Measurements from ENCODE around the gene ATP5F1B.

ATP5F1B gene

DNA sequence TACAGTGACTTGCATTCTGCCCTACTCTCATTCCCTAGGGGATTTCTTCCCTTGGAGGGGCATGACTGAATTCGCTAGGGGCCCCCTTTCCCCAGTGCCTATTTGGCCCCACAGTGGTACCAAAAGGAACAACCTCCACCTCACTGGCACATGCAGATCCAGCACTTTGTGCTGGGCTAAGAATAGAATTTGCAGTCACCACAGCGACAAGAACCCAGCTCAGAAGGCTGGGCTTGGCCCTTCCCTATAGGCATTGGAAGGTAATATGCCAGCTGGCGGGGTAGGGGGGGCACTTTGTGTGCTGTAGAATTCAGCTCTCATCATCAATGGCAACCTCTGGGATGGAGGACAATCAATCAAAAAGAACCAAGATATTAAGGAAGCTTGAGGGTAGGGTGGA lies 29.5 kb downstream of the ATP5F1B start:
- Mint-ChIP-seq H3K9me3 (no peaks in the 10 kb centered on the region), H3K4me3 (no peak overlapping the region), H3K4me1 (peaks cover 17% of the 10 kb centered on the region), H3K27ac (no peak overlapping the region), H3K27me3 (no peaks in the 10 kb centered on the region), H3K36me3 (peaks cover 45% of the 10 kb centered on the region)
- ATAC-seq (ENCODE audit: low read depth) (no peak), DNase-seq (ENCODE audit: low spot score in 2 of 2) (no peak)

DNA sequence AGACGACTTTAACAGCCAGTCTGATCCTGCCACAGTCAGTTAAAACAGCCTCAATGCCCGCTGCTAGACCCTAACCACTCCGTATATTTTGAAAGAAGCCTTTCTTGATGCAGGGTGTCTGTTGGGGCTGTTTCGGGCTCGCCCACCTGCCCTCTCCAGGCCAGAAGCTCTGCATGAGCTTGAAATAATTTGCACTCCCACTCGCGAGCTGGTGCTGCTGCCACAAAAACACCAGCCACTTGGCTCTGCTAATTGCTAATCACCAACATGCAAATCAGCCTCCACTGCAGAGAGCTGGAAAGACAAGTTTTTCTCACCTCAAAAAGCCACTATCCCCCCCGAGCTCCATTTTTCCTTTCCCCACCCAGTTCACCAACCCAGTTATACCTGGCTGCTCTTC lies 31.2 kb downstream of the ATP5F1B start:
- Mint-ChIP-seq H3K36me3 (peaks cover 51% of the 10 kb centered on the region), H3K27ac (peak overlapping the region; percentile 60), H3K9me3 (no peaks in the 10 kb centered on the region), H3K4me1 (peaks cover 8% of the 10 kb centered on the region), H3K27me3 (no peaks in the 10 kb centered on the region), H3K4me3 (no peak overlapping the region)
- DNase-seq (ENCODE audit: low spot score in 2 of 2) (no peak), ATAC-seq (ENCODE audit: low read depth) (no peak)

DNA sequence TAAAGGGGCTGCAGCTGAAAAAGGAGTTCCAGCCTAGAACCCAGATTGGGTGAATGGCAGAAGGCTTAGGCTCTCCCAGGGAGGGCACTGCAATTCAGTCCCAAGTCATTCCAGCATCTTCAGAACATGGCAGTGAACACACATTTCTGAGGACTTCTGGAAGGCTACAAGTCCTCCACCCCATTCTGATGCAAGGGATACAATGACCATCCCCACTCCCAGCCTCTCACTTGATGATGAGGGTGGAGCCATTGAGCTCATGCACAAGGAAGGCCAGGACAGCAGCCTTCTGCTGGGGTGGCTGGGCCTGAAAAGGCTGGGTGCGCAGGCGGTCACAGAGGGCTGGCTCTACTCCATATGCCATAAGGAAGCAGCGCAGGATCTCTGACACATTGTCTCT lies 41.4 kb downstream of the ATP5F1B start:
- Mint-ChIP-seq H3K27me3 (no peaks in the 10 kb centered on the region), H3K4me1 (no peaks in the 10 kb centered on the region), H3K27ac (no peak overlapping the region), H3K36me3 (peaks cover 46% of the 10 kb centered on the region), H3K4me3 (no peak overlapping the region), H3K9me3 (no peaks in the 10 kb centered on the region)
- no peak for DNase-seq (ENCODE audit: low spot score in 2 of 2)
- no peak for ATAC-seq (ENCODE audit: low read depth)

DNA sequence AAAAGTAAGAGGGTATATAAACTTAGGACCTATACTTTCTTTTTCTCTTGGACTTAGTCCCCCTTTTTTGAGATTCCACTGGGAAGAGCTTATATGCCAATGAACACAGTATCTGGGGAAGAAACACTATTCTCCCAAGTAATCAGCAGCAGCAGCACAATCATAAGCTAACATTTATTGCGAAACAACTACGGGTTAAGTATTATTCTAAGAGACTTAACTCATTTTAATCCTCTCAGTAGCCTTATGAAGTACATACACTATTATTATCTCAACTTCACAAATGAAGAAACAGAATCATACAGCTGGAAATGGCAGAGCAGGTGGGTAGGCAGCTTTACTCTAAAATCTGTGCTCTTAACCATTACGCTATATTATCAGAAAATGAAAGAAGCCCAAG lies 43.5 kb downstream of the ATP5F1B start:
- H3K4me1 Mint-ChIP-seq = no peaks in the 10 kb centered on the region
- no peaks in the 10 kb centered on the region for H3K27me3 Mint-ChIP-seq
- no peak overlapping the region for H3K4me3 Mint-ChIP-seq
- DNase-seq (ENCODE audit: low spot score in 2 of 2) (no peak), ATAC-seq (ENCODE audit: low read depth) (no peak)
- H3K27ac Mint-ChIP-seq = no peak overlapping the region
- peaks cover 51% of the 10 kb centered on the region for H3K36me3 Mint-ChIP-seq
- no peaks in the 10 kb centered on the region for H3K9me3 Mint-ChIP-seq

DNA sequence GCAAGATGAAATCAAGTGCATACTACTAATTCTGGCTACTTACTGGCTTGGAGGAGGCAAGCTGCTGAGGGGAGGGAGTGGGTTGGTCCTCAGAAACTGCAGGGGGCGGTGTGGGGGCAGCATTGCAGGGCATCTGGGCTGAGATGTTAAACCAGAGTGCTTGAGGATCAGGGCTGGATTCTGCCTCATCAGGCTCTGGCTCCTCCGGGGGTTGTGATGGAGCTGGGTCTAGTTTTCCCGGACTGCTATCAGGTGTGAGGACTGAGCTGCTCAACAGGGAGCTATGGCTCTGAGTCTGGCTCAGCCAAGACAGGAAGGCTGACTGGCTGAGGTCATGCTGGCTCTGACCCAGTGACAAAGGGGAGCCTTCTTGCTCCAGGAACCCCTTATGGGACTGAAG lies 44.3 kb downstream of the ATP5F1B start:
- H3K36me3 Mint-ChIP-seq = peaks cover 54% of the 10 kb centered on the region
- H3K9me3 Mint-ChIP-seq = no peaks in the 10 kb centered on the region
- H3K4me3 Mint-ChIP-seq = no peak overlapping the region
- ATAC-seq (ENCODE audit: low read depth) (peak; percentile 62), DNase-seq (ENCODE audit: low spot score in 2 of 2) (peak; percentile 17 to 26)
- H3K27ac Mint-ChIP-seq = peak overlapping the region; percentile 58
- peaks cover 2% of the 10 kb centered on the region for H3K4me1 Mint-ChIP-seq
- H3K27me3 Mint-ChIP-seq = no peaks in the 10 kb centered on the region

DNA sequence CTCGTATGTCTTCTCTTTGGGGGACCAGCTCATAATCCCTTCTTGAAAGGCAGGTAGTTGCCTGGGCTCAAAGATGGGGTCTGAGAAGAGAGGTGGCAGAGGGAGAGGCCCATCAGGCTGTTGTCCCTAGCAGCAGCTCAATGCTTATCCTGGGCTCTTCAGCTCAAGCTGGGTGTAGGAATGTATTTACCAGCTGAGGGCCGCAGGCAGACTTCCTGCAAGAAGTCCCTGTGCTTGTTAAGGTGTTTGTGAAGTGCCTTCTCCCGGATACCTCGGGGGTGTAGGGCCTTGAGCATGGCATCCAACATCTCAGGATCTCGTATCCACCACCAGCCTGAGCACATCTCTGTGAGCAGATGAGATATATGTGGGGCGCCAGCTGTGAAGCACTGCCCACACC lies 45.0 kb downstream of the ATP5F1B start:
- Mint-ChIP-seq H3K27me3 (no peaks in the 10 kb centered on the region), H3K4me3 (no peak overlapping the region), H3K27ac (no peak overlapping the region), H3K4me1 (peaks cover 2% of the 10 kb centered on the region), H3K36me3 (peaks cover 48% of the 10 kb centered on the region), H3K9me3 (no peaks in the 10 kb centered on the region)
- ATAC-seq (ENCODE audit: low read depth) = no peak
- DNase-seq (ENCODE audit: low spot score in 2 of 2) = no peak

DNA sequence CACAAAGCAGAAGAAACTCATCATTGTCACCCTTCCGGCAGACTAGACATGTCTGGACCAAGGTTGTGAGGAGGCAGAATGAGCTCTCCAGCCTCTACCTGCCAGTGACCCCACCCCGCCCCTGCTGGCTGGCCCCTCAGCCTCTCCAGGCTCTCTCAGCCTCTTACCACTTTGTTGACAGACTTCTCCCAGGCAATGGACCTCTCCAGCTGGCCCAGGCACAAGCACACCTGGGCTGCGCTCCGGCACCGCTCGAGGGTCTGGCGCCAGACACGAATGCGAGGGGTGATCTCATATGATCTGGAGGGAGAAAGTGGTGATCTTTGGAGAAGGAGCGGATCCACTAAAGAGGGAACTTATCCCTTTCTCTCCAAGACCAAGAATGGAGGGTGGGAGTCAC lies 46.0 kb downstream of the ATP5F1B start:
- H3K4me1 Mint-ChIP-seq = peaks cover 2% of the 10 kb centered on the region
- DNase-seq (ENCODE audit: low spot score in 2 of 2) = no peak
- H3K36me3 Mint-ChIP-seq = peaks cover 43% of the 10 kb centered on the region
- no peak overlapping the region for H3K4me3 Mint-ChIP-seq
- H3K9me3 Mint-ChIP-seq = no peaks in the 10 kb centered on the region
- no peak overlapping the region for H3K27ac Mint-ChIP-seq
- ATAC-seq (ENCODE audit: low read depth) = no peak
- H3K27me3 Mint-ChIP-seq = no peaks in the 10 kb centered on the region

DNA sequence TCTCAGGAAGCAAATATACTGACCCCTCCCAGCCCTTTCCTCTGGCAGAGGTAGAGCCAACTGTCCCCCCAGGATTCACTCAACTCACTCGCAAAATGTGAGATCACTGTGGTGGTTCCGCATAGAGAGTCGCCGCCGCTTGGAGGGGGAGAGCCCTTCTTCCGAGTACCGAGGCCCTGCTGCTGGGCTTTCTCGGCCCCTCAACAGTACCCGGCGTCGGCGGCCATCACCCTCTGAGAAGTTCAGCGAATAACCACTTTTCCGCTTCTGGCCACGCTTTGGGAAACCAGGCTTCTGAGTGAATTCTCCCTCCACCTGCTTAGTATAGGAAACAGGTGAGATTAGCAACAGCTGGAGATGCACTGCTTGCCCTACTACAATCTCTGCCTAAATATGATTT lies 46.7 kb downstream of the ATP5F1B start:
- Mint-ChIP-seq H3K27ac (no peak overlapping the region), H3K4me3 (no peak overlapping the region), H3K4me1 (peaks cover 7% of the 10 kb centered on the region), H3K9me3 (no peaks in the 10 kb centered on the region), H3K36me3 (peaks cover 38% of the 10 kb centered on the region), H3K27me3 (no peaks in the 10 kb centered on the region)
- ATAC-seq (ENCODE audit: low read depth) (no peak), DNase-seq (ENCODE audit: low spot score in 2 of 2) (no peak)

DNA sequence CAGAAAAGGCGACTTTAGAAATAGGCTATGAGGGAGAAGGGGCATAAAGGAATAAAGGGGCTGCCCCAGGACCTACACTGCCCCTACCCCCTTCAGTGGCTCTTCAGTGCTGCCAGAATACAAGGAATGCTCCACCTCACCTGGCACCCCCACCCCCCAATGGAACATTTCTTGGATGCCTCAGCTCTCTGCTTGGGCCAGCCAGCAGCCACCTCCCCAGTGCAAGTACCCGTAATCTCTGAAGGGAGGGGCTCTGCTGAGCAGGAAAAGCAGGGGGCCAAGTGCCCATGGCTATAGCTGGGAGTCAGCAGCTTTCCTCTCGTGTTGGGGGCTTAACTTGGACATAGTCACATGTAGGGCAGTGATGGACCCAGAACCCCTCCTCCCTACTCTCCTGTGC lies 49.0 kb downstream of the ATP5F1B start:
- ATAC-seq (ENCODE audit: low read depth) = no peak
- H3K4me1 Mint-ChIP-seq = peaks cover 9% of the 10 kb centered on the region
- H3K27ac Mint-ChIP-seq = peak overlapping the region; percentile 46
- no peak overlapping the region for H3K4me3 Mint-ChIP-seq
- H3K27me3 Mint-ChIP-seq = no peaks in the 10 kb centered on the region
- peaks cover 26% of the 10 kb centered on the region for H3K36me3 Mint-ChIP-seq
- DNase-seq (ENCODE audit: low spot score in 2 of 2) = no peak
- no peaks in the 10 kb centered on the region for H3K9me3 Mint-ChIP-seq

DNA sequence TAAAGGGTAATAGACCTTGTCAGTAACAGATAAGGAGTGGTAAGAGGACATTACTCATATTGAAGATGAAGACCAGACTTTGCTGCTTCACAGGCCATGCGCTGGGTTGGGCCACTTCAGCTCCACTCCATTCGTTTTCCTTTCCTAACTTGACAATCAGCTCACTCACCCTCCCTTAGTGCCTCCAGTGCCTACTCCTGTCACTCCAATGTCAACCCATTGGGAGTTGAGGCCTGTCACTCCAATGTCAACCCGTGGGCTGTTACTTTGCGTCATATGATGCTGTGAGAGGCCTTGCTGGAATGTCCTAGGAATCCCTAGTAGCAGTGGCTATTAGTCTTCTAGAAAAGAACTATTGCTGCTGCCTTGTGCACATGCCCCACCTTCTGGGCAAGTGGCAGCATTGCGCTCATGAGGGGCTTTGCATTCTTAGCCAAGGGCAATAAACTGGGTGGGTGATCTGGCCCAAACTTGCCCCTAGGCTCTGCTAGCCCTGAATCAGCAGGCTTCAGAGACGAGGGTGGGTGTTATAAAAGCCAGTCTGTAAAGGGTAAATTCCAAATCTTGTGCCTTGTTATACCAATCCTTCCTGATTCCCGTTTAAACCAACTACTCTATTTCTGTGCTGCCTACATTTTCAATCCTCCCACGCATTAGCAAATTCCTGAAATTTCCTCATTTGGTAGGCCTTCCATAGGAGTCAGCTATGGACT lies 51.7 kb downstream of the ATP5F1B start:
- peaks cover 9% of the 10 kb centered on the region for H3K4me1 Mint-ChIP-seq
- H3K9me3 Mint-ChIP-seq = no peaks in the 10 kb centered on the region
- H3K36me3 Mint-ChIP-seq = peaks cover 11% of the 10 kb centered on the region
- H3K27me3 Mint-ChIP-seq = no peaks in the 10 kb centered on the region
- no peak overlapping the region for H3K27ac Mint-ChIP-seq
- peak; percentile 53 to 61 for DNase-seq (ENCODE audit: low spot score in 2 of 2)
- H3K4me3 Mint-ChIP-seq = no peak overlapping the region
- ATAC-seq (ENCODE audit: low read depth) = peak; percentile 79

DNA sequence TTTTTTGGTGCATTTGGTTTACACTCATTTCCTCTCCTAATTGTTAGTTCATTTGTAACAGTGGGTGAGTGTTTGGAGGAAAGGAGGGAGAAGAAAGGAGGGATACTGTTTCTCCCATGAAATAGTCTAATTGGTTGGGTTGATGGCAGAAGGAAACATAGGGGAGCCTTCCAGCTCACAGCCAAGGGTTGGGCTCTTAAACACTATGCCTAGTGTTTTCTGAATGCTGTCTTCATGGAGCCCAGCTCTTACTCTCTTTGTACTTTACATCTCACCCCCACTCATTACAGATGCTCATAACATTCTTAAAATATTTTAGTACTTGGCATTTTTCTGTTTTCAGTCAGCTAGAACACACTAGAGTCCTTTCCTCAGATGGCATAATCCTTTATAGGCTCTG lies 53.8 kb downstream of the ATP5F1B start:
- peaks cover 1% of the 10 kb centered on the region for H3K27me3 Mint-ChIP-seq
- H3K27ac Mint-ChIP-seq = peak overlapping the region; percentile 67
- no peak for DNase-seq (ENCODE audit: low spot score in 2 of 2)
- H3K36me3 Mint-ChIP-seq = peaks cover 3% of the 10 kb centered on the region
- no peak overlapping the region for H3K4me3 Mint-ChIP-seq
- no peaks in the 10 kb centered on the region for H3K9me3 Mint-ChIP-seq
- no peak for ATAC-seq (ENCODE audit: low read depth)
- H3K4me1 Mint-ChIP-seq = peaks cover 10% of the 10 kb centered on the region

DNA sequence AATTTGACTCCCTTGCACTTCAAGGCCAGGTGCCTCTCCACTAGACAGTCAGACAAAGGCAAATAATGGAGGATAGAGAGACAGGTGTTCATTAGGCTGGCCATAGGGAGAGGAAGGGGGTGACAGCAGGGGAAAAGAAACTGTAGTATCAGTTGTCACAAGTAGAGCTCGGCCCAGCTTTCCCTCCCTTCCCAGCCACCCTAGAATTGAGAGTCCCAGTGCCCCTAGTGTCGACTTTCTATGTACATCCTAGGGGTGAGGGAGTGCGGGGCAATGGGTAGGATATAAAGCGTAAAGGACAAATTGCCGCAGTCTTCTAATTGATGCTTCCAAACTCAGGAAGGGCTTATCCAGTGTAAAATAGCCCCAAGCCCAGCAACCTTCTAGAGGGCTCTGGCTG lies 54.7 kb downstream of the ATP5F1B start:
- no peak for DNase-seq (ENCODE audit: low spot score in 2 of 2)
- Mint-ChIP-seq H3K27ac (no peak overlapping the region), H3K4me3 (no peak overlapping the region), H3K4me1 (peaks cover 8% of the 10 kb centered on the region), H3K36me3 (peaks cover 1% of the 10 kb centered on the region), H3K9me3 (no peaks in the 10 kb centered on the region), H3K27me3 (peaks cover 1% of the 10 kb centered on the region)
- ATAC-seq (ENCODE audit: low read depth) = no peak

DNA sequence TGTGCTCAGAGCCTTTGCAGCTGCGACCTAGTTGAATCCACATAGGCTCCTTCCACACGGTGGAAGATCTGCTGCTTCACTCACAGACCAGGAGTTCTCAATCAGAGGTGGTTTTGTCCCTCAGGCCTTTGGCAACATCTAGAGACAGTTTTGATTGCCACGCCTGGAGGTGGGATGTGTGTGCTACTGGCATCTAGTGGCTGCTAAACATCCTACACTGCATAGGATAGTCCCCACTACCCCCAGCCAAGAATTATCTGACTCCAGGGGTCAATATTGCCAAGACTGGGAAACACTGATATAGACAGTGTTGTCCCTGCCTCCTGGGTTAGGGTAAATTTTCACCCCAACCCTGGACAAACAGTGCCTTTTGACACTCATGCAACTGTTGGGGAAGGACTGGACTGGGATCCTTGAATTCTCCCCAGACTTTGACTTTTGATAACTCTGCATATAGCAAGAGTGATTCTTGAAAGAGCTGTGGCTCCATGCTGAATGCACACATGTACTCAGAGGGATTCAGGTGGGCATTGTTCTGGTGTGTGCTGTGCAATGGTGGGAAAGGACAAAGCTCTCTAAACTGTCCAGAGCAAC lies 55.5 kb downstream of the ATP5F1B start:
- H3K4me1 Mint-ChIP-seq = peaks cover 8% of the 10 kb centered on the region
- H3K27me3 Mint-ChIP-seq = peaks cover 1% of the 10 kb centered on the region
- H3K36me3 Mint-ChIP-seq = peaks cover 1% of the 10 kb centered on the region
- no peak overlapping the region for H3K27ac Mint-ChIP-seq
- H3K9me3 Mint-ChIP-seq = no peaks in the 10 kb centered on the region
- ATAC-seq (ENCODE audit: low read depth) = peak; percentile 38
- DNase-seq (ENCODE audit: low spot score in 2 of 2) = no peak
- no peak overlapping the region for H3K4me3 Mint-ChIP-seq

DNA sequence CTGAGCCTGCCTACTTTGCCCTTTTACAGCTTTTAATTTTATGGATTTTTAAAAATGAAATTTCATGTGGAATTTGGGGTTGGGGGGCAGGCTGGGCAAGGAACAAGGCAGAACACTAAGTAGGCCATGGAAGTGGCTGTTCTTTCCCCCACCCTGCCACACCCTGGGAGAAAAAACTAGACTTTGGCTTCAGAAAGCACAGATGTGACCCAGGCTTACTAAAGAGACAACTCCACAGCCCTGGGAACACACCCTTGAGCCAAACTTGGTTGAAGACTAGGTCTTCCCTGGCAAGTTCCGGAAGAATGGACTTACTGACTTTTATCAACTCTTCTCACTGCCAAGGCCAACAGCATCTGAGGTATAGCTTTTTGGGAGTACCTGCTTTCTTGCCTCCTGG lies 56.0 kb downstream of the ATP5F1B start:
- H3K4me1 Mint-ChIP-seq = peaks cover 8% of the 10 kb centered on the region
- ATAC-seq (ENCODE audit: low read depth) (no peak), DNase-seq (ENCODE audit: low spot score in 2 of 2) (no peak)
- peaks cover 1% of the 10 kb centered on the region for H3K36me3 Mint-ChIP-seq
- no peak overlapping the region for H3K27ac Mint-ChIP-seq
- H3K27me3 Mint-ChIP-seq = peaks cover 1% of the 10 kb centered on the region
- no peaks in the 10 kb centered on the region for H3K9me3 Mint-ChIP-seq
- no peak overlapping the region for H3K4me3 Mint-ChIP-seq
